Pancreas (tissue), 10 donors: ENCODE measurements around the gene KDM3B. TPM values are rescaled to one million over a fixed set of nuclear protein-coding genes. Genes with fewer than 3 reads are reported as not detected.
"Not testable (repeated sequence)": the region's sequence is repeated elsewhere in the genome, so short reads cannot be mapped to it uniquely, and the experiment has no call there.

Experiments used
- ATAC-seq, 4 donors: fragments of 200-7000 bp; cut with Tn5 transposase; one replicate each; pipeline versions ENCODE4 v1.8.0 to v1.9.1; 2020; ENCODE audit warnings: mild to moderate bottlenecking in 4 of 4, moderate library complexity in 4 of 4
- DNase-seq, 6 donors: peaks; one replicate each; pipeline ENCODE4 v3.0.0-alpha.2; 2020
- FAIRE-seq: peaks from 2 replicates; lab custom pipeline; 2012; peaks lifted over from hg19 to GRCh38; lab: Jason Lieb, UNC
- H3K27ac ChIP-seq, 4 donors: fragments of 200-600 bp; sonication (generic); 1 replicate in 3 of 4; 2 replicates in 1 of 4; pipeline versions ENCODE4 v1.5.0 to v1.8.0; 2020
- H3K27me3 ChIP-seq, 4 donors: fragments of 200-600 bp; one replicate each; pipeline ENCODE4 v1.8.0; 2021
- H3K36me3 ChIP-seq, 3 donors: fragments of 200-600 bp; sonication (generic) in 1 of 3; one replicate each; pipeline versions ENCODE4 v1.5.0 to v1.8.0; 2020 to 2021
- H3K4me1 ChIP-seq, 3 donors: fragments of 200-600 bp; one replicate each; pipeline ENCODE4 v1.8.0; 2021
- H3K4me3 ChIP-seq, 4 donors: fragments of 200-600 bp; sonication (generic) in 2 of 4; one replicate each; pipeline versions ENCODE4 v1.5.0 to v1.8.0; 2020 to 2021
- H3K9me3 ChIP-seq, 4 donors: fragments of 200-600 bp; one replicate each; pipeline ENCODE4 v1.8.0; 2021
- WGBS, 2 donors: extraction: QIAGEN DNeasy Blood & Tissue Kit; methylation state at CpG; one replicate each; pipeline ENCODE4 v1.1.7; 2013; 5-methylcytosine and 5-hydroxymethylcytosine counted together
- intact Hi-C, 3 donors: fragments of 100-400 bp; cut with DNase I; formaldehyde crosslinking; loops; one replicate each; pipeline versions ENCODE4 v1.11.1 to v1.14.2; 2022
- polyA plus RNA-seq, 2 donors: library from polyadenylated mRNA; stranded (reverse); fragments of 200-250 nt; gene quantifications; one replicate each; pipeline ENCODE4 v1.2.3, GENCODE V29; 2013
- total RNA-seq, 6 donors: library from RNA; stranded (reverse); fragmentation: NEBNext Ultra II Directional in 4 of 6; extraction: Animal tissue kit (Norgen Biotek cat#: 25700) in 4 of 6; gene quantifications; one replicate each; pipeline versions ENCODE4 v1.2.1 to v1.2.4, GENCODE V29; 2021 to 2023
- TF ChIP-seq, protein P1 (sequence below), 4 donors: fragments of 200-600 bp; sonication (generic) in 3 of 4; IDR thresholded peaks; one replicate each; pipeline versions ENCODE4 v1.5.0 to v1.8.0; 2021; ENCODE audit warnings: antibody characterized with exemption in 4 of 4
- donor health status: healthy with polysubstance abuse.
- donor health status: DM: no; HTN: no; CAD: no; lungs with moderate emphysema.
- donor health status: DM: no; HTN: no; CAD: no.
- donor health status: control.
- donor health status: control.
- donor health status: Bipolar disorder and iron deficiency.
- donor health status: DM: yes; HTN: yes; CAD: no.
- donor health status: DM: no; HTN: no; CAD: no.
- donor health status: DM: no; HTN: no; CAD: no.
- donor health status: DM: yes; HTN: yes; CAD: no.

The KDM3B gene
- total and polyA plus RNA-seq, 8 donors = 14.3 to 38.3 (median 24.9) TPM

DNA sequence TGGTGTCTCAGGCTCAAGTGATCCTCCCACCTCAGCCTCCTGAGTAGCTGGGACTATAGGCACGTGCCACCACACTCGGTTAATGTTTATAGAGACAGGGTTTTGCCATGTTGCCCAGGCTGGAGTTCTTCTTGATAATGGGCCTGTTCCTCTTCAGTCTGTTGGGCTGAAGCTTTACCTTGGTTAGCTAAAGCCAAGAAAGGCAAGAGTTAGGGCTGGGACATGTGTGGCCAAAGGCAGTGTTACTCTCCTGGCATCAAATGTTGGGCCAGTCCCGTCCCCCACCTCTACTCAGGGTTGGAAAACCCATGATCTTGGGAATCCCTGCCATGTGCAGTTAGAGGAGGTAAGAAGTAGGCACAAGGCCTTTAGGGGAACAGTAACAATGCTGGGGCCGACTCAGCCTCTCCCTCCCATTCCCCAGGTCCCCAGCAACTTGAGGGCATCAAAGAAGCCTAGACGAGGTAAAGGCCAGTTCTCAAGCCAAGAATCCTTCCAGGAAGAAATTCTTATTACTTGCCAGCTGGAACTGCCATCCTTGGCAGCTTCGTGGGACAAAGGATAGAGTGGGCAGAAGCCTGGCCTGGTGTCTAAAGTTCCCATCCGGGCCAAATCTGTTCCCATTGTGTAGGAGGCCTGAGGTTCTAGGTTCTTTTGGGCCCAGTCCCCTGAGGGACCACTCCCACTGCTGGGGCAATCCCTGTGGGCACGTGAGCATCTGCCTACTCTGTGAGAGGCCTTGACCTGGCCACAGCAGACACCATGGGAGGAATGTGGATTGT is 117.2 kb downstream of the KDM3B start:
- H3K4me1 ChIP-seq = peaks cover 4 to 12% (median 9%) of the 10 kb centered on the region in 3 donors
- no peak overlapping the region for H3K4me3 ChIP-seq
- intact Hi-C loops = no loop called here
- TF ChIP-seq, protein P1, sequence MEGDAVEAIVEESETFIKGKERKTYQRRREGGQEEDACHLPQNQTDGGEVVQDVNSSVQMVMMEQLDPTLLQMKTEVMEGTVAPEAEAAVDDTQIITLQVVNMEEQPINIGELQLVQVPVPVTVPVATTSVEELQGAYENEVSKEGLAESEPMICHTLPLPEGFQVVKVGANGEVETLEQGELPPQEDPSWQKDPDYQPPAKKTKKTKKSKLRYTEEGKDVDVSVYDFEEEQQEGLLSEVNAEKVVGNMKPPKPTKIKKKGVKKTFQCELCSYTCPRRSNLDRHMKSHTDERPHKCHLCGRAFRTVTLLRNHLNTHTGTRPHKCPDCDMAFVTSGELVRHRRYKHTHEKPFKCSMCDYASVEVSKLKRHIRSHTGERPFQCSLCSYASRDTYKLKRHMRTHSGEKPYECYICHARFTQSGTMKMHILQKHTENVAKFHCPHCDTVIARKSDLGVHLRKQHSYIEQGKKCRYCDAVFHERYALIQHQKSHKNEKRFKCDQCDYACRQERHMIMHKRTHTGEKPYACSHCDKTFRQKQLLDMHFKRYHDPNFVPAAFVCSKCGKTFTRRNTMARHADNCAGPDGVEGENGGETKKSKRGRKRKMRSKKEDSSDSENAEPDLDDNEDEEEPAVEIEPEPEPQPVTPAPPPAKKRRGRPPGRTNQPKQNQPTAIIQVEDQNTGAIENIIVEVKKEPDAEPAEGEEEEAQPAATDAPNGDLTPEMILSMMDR (IDR thresholded peaks at IDR 0.05) = no peak
- DNase-seq = peak in 2 of 6 donors; percentile 43 to 47
- H3K9me3 ChIP-seq = no peaks in the 10 kb centered on the region
- H3K27ac ChIP-seq = no peak overlapping the region
- 65 to 66% methylated on average over 8 of the region's 8 CpGs for WGBS, 2 donors
- no peak for FAIRE-seq
- no peak for ATAC-seq
- H3K27me3 ChIP-seq = no peaks in the 10 kb centered on the region
- no peaks in the 10 kb centered on the region for H3K36me3 ChIP-seq

DNA sequence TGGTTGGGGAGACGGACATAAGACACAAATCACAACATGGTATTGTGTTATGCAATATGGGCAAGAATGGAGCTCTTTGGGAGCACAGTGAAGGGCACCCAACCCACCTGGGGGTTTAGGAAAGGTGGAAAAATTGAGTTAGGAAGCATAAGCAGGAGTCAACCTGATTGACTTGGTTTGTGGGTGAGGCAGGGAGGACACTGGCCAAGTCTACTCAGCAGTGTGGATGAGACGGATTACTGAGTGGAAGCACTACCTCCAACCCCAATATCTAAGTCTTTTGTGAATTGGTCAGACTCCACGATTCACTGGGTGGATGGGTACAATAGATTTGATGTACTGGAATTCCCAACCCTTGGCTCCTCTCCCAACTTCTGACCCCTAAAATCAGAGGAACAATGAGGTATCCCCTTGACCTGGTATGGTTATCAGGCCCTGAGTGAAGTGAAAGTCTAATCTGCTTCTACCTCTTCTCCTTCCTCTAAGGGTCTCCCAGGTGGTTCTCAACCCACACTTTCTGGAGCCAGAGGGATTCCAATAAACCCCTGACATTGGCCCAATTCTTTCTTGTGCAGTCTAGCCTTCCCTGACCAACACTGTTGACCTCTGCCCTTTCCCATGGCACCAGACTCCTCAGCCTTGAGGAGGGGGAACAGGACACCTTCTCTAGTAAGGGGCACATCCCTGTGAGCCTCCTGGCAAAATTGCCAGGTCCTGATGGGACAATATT is 118.0 kb downstream of the KDM3B start:
- TF ChIP-seq, protein P1 (IDR thresholded peaks at IDR 0.05) = no peak
- Histone ChIP-seq H3K9me3 (no peaks in the 10 kb centered on the region), H3K4me1 (peaks cover 4 to 12% (median 9%) of the 10 kb centered on the region in 3 donors), H3K27ac (no peak overlapping the region), H3K27me3 (no peaks in the 10 kb centered on the region), H3K36me3 (no peaks in the 10 kb centered on the region), H3K4me3 (no peak overlapping the region)
- intact Hi-C loops = no loop called here
- ATAC-seq (no peak), DNase-seq (no peak), FAIRE-seq (no peak)
- WGBS, 2 donors = 80 to 84% methylated on average over 3 of the region's 3 CpGs

DNA sequence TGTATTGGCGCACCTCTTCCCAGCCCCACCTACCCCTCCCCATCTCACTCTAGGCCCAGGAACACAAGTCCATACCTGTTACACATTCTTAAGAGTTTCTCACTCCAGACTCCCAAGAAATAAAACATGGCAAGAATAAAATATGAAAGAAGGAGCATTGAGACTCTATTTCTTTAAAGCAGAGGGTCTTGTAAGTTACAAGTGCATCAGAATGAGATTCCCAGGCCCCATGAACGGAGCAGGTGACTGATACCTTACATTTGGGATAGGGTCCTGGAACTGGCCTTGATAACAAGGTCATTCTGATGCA is 118.5 kb downstream of the KDM3B start:
- peaks cover 4 to 12% (median 9%) of the 10 kb centered on the region in 3 donors for H3K4me1 ChIP-seq
- intact Hi-C loops = no loop called here
- H3K27me3 ChIP-seq = no peaks in the 10 kb centered on the region
- DNase-seq = no peak
- no peak for ATAC-seq
- H3K27ac ChIP-seq = no peak overlapping the region
- H3K9me3 ChIP-seq = no peaks in the 10 kb centered on the region
- FAIRE-seq = no peak
- no peak overlapping the region for H3K4me3 ChIP-seq
- WGBS, 2 donors = 77% methylated on average over 2 of the region's 2 CpGs
- H3K36me3 ChIP-seq = no peaks in the 10 kb centered on the region
- TF ChIP-seq, protein P1 (IDR thresholded peaks at IDR 0.05) = no peak

DNA sequence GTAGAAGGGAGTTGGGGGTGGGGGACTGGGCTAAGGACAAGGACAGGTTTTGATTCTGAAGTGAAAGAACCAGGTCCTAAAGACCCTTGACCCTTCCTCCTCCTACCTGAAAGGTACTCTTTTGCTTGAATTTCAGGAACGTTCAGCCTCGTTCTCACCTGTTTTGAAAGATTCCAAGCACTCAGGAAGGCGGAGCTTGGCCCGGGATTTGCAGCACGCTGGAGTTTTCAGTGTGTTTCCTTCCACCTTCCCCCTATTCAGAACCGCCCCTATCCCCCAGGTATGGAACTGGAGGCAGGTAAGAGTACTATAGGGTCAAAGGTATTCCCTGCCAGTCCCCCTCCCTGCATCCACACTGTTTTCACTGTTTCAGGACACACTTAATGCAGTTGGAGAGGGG is 119.9 kb downstream of the KDM3B start:
- WGBS, 2 donors = 31 to 34% methylated on average over 6 of the region's 6 CpGs
- DNase-seq (no peak), ATAC-seq (no peak), FAIRE-seq (no peak)
- Histone ChIP-seq H3K4me3 (no peak overlapping the region), H3K36me3 (no peaks in the 10 kb centered on the region), H3K4me1 (peaks cover 3 to 5% (median 4%) of the 10 kb centered on the region in 3 donors), H3K27me3 (no peaks in the 10 kb centered on the region), H3K9me3 (no peaks in the 10 kb centered on the region), H3K27ac (no peak overlapping the region)
- intact Hi-C loops = no loop called here
- TF ChIP-seq, protein P1 (IDR thresholded peaks at IDR 0.05) = no peak

DNA sequence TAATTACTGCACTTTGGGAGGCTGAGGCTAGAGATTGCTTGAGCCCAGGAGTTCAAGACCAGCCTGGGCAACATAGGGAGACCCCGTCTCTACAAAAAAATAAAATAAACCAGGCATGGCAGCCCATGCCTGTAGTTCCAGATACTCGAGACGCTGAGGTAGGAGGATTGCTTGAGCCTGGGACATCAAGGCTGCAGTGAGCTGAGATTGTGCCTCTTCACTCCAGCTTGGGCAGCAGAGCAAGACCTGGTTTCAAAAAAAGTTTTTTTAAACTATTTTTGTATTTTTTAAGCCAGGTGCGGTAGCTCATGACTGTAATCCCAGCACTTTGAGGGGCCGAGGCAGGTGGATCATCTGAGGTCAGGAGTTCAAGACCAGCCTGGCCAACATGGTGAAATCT is 120.7 kb downstream of the KDM3B start:
- ATAC-seq, H3K4me3 ChIP-seq, H3K9me3 ChIP-seq, H3K27ac ChIP-seq, DNase-seq, FAIRE-seq, H3K4me1 ChIP-seq, H3K36me3 ChIP-seq, H3K27me3 ChIP-seq, intact Hi-C loops: not testable (repeated sequence)
- WGBS, 2 donors = 93 to 95% methylated on average over 5 of the region's 5 CpGs
